Small intestine (tissue), 7 donors: Measurements from ENCODE around the gene OMA1. TPM values are rescaled to one million over a fixed set of nuclear protein-coding genes. Genes with fewer than 3 reads are reported as not detected.

Experiments used
- DNase-seq, 2 donors: peaks; one replicate each; pipeline versions ENCODE4 v3.0.0 to v3.0.0-alpha.2; 2013
- FAIRE-seq: peaks from 2 replicates; lab custom pipeline; 2012; peaks lifted over from hg19 to GRCh38; lab: Jason Lieb, UNC
- H3K27ac ChIP-seq, 3 donors: one replicate each; pipeline ENCODE4 v1.5.1; 2013; ENCODE audit warnings: low read length in 2 of 3, mild to moderate bottlenecking in 2 of 3, control low read depth in 1 of 3, inconsistent platforms in 1 of 3, low read depth in 1 of 3, moderate library complexity in 1 of 3
- H3K27me3 ChIP-seq, 3 donors: one replicate each; pipeline ENCODE4 v1.6.1; 2013; ENCODE audit warnings: low read length in 3 of 3, inconsistent platforms in 1 of 3; ENCODE audit not compliant: control insufficient read depth in 3 of 3, insufficient read depth in 3 of 3
- H3K36me3 ChIP-seq, 3 donors: one replicate each; pipeline ENCODE4 v1.6.1; 2013; ENCODE audit warnings: low read length in 3 of 3, inconsistent platforms in 1 of 3, low read depth in 1 of 3, mild to moderate bottlenecking in 1 of 3, moderate library complexity in 1 of 3; ENCODE audit not compliant: control insufficient read depth in 3 of 3, insufficient read depth in 2 of 3
- H3K4me1 ChIP-seq, 3 donors: one replicate each; pipeline ENCODE4 v1.6.1; 2013; ENCODE audit warnings: low read length in 2 of 3, inconsistent platforms in 1 of 3, low read depth in 1 of 3, mild to moderate bottlenecking in 1 of 3, moderate library complexity in 1 of 3; ENCODE audit not compliant: control insufficient read depth in 3 of 3, insufficient read depth in 2 of 3
- H3K4me3 ChIP-seq, 3 donors: one replicate each; pipeline ENCODE4 v1.5.1; 2013; ENCODE audit warnings: low read length in 3 of 3, control low read depth in 1 of 3, inconsistent platforms in 1 of 3, low read depth in 1 of 3, mild to moderate bottlenecking in 1 of 3, moderate library complexity in 1 of 3
- H3K9me3 ChIP-seq, 2 donors: one replicate each; pipeline ENCODE4 v1.6.1; 2013; ENCODE audit warnings: low read depth in 1 of 2, low read length in 1 of 2; ENCODE audit not compliant: control insufficient read depth in 2 of 2, insufficient read depth in 1 of 2
- WGBS, 3 donors: extraction: QIAGEN DNeasy Blood & Tissue Kit; methylation state at CpG; one replicate each; pipeline ENCODE4 v1.1.7; 2013; 5-methylcytosine and 5-hydroxymethylcytosine counted together
- polyA plus RNA-seq, 4 donors: library from polyadenylated mRNA; stranded (reverse) in 3 of 4; unstranded in 1 of 4; fragments of 200-250 nt in 3 of 4; fragments of 120-200 nt in 1 of 4; gene quantifications; one replicate each; pipeline versions ENCODE4 v1.2.1 to v1.2.3, GENCODE V29; 2013
- donor health status: healthy with polysubstance abuse.
- donor health status: control.
- donor health status: control.
- donor health status: Bipolar disorder and iron deficiency.
- donor health status: healthy.

The OMA1 gene
- polyA plus RNA-seq, 4 donors, result 7.3 to 39.9 (median 12.3) TPM

DNA sequence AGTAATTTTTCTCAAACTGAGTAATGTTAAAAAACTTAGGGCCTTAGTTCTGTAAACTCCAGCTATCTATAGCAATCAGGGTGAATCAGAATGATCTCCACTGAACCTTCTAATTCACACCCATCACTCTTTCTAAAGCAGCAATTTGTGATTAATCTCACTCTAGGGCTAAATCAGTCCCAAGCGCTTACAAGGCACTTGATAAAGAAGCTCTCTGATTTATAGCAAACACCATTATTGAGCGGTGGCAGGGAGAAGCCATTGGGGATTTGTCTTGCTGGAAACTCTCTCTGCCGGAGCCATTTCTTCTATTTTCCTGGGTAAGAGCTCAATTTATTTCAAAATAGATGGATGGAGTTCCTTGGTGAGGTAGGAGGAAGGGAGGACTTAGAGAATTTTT, 77.0 kb downstream of the OMA1 start:
- Histone ChIP-seq H3K9me3 (no peaks in the 10 kb centered on the region), H3K27me3 (no peaks in the 10 kb centered on the region), H3K4me3 (no peak overlapping the region), H3K36me3 (peaks cover 0 to 2% (median 0%) of the 10 kb centered on the region in 3 donors), H3K4me1 (no peaks in the 10 kb centered on the region), H3K27ac (no peak overlapping the region)
- FAIRE-seq, result no peak
- 78 to 86% (median 82%) methylated on average over 3 of the region's 3 CpGs for WGBS, 3 donors
- no peak for DNase-seq

DNA sequence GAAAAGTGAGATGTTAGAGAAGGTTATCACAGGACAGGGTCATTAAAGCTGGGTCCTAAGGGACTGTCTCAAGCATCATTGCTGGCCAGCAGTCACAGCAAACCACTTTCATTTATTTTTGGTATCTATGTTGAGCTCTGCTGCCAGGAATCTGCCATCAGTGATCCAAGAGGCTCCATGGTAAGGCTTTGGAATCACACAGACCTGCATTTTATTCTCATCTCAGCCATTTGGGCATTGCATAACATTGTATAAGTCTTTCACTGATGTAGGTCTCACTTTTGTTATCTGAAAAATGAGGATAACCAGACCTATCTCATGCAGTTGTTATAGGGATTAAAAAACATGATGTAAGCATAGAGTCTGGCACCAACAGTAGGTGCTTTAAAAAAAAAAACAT, 77.5 kb downstream of the OMA1 start:
- FAIRE-seq, result no peak

DNA sequence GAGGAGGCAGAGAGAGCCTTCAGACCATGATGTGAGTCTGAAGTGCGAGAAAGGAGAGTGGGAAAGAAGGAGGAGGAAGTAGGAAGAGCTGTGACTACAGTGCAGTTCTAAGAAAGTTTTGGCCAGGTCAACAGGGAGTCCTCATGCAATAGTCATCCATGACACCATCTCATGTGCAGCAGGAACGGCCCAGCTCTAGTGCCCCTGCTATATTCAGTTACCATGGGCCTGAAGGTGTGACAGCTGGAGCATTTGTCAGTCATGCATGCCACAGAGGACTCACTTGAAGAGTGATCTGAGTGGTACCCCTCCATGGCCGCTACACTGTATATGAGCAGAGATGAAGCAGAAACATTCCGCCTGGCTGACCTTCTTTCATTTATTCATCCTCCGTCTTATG, 77.9 kb downstream of the OMA1 start:
- Histone ChIP-seq H3K27ac (no peak overlapping the region), H3K36me3 (peaks cover 0 to 4% (median 0%) of the 10 kb centered on the region in 3 donors), H3K4me3 (no peak overlapping the region), H3K4me1 (no peaks in the 10 kb centered on the region), H3K9me3 (no peaks in the 10 kb centered on the region), H3K27me3 (no peaks in the 10 kb centered on the region)
- DNase-seq, result no peak
- no peak for FAIRE-seq
- WGBS, 3 donors, result 73 to 77% (median 76%) methylated on average over 5 of the region's 5 CpGs

More for the DNA sequence above, 77.5 kb downstream of the OMA1 start:
- Histone ChIP-seq H3K27me3 (no peaks in the 10 kb centered on the region), H3K9me3 (no peaks in the 10 kb centered on the region), H3K4me3 (no peak overlapping the region), H3K27ac (no peak overlapping the region), H3K4me1 (no peaks in the 10 kb centered on the region), H3K36me3 (peaks cover 0 to 2% (median 0%) of the 10 kb centered on the region in 3 donors)
- no peak for DNase-seq

DNA sequence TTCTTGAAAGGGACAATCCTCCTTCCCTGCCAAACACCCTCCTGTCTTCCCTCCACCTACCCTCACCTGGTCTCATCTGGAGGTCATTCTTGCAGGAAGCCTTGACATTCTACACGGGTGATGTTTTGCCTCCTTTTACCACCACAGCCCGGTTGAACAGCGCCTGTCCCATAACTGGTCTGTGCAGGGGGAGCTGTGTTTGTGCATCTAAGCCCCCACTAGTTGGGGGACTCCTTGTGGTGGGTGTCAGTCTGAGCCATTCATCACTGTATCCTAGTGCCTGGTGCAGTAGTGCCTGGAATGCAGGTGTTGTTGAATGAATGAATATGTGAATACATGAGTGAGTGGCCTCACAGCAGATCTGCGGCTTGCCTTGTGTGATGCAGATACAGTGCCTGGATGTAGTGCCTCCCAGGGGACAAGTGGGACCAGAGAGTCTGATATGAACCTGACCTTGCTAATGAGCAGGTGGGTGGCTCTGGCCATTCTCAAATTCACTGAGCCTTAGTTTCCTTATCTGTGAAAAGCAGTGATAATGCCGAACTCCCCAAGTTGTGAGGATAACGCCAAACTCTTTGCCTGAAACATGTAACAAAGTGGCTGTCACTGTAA, 79.8 kb downstream of the OMA1 start:
- Histone ChIP-seq H3K27me3 (no peaks in the 10 kb centered on the region), H3K36me3 (peaks cover 0 to 6% (median 0%) of the 10 kb centered on the region in 3 donors), H3K27ac (no peak overlapping the region), H3K4me3 (no peak overlapping the region), H3K4me1 (no peaks in the 10 kb centered on the region), H3K9me3 (no peaks in the 10 kb centered on the region)
- 80 to 92% (median 85%) methylated on average over 6 of the region's 6 CpGs for WGBS, 3 donors
- DNase-seq (no peak), FAIRE-seq (no peak)

DNA sequence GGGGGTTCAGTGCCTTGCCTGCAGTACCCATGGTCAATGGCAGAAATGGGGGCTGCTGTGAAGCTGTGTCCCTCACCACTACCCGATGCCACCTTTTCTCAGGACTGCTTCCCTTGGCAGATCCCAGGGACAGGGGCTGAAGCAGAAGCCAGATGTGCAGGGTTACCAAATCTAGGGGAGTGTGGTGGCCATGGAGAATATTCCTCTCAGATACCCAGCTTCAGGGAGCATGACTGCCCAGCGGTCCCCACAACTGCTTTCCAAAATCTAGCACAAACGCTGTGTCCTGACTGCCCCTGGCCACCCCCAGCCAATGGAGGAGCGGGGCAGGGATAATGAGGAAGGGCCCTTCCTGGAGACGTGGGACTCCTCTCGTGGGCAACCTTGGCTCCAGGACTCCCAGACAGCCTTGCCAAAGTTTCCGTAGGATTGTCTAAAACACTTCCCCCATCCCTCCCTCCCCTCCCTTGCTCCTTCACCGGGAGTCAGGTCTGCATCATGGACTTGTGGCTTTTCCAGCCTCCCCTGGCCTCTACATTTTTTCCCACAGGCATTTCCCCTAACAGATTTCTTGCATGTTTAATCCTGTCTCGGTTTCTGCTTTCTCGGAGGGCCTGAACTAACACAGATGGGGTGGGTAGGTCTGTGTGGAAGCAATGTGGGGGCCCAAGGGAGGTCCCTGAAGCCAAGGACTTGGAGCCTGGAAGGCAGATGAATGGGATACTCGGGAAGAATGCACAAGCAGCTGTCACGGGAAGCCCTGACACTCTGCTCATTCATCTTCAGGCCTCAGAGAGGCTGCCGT, 80.5 kb downstream of the OMA1 start:
- H3K27ac ChIP-seq, result no peak overlapping the region
- H3K36me3 ChIP-seq, result peaks cover 0 to 6% (median 0%) of the 10 kb centered on the region in 3 donors
- H3K27me3 ChIP-seq, result no peaks in the 10 kb centered on the region
- H3K4me3 ChIP-seq, result no peak overlapping the region
- H3K4me1 ChIP-seq, result no peaks in the 10 kb centered on the region
- no peak for FAIRE-seq
- WGBS, 3 donors, result 63 to 78% (median 71%) methylated on average over 13 of the region's 13 CpGs
- no peak for DNase-seq
- H3K9me3 ChIP-seq, result no peaks in the 10 kb centered on the region

DNA sequence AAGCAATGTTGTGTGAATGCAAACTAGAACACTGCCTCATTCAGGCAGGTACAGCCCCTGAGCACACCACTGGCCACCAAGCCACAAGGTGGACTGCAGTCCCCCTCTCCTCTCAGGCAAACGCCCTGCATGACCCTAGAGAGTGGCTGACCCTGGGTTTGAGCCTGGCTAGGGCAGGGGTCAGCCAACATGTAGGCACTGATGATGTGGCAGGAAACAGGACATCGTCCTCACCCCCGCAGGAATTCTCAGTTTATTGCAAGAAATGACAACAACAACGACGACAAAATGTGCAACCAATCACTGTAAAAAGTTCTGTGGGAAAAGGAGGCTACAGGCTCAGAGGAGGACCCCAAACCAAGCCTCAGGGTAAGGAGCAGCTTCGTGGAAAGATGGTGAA, 81.3 kb downstream of the OMA1 start:
- no peaks in the 10 kb centered on the region for H3K4me1 ChIP-seq
- H3K27ac ChIP-seq, result no peak overlapping the region
- DNase-seq (no peak), FAIRE-seq (no peak)
- no peaks in the 10 kb centered on the region for H3K9me3 ChIP-seq
- 72 to 85% (median 75%) methylated on average over 6 of the region's 6 CpGs for WGBS, 3 donors
- no peaks in the 10 kb centered on the region for H3K27me3 ChIP-seq
- H3K4me3 ChIP-seq, result no peak overlapping the region
- peaks cover 0 to 6% (median 0%) of the 10 kb centered on the region in 3 donors for H3K36me3 ChIP-seq

DNA sequence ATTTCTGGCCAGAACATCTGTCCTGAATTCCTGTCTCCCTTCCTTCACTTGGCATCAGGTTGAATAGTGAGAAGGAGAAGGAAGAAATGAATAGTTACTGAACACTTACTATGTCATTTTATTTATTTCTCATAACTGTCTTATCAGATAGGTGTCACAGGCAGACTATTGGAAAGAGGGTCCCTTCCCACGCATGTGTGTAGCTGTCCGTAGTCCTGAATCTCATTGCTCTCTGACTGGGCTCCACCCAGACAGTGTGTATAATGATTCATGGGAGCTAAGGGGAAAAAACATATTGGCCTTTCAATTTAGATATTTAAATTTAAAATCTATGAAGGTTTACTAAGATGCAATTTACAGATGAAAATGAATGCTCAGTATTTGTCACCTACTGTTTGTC, 86.1 kb downstream of the OMA1 start:
- 36 to 62% (median 45%) methylated on average over 2 of the region's 2 CpGs for WGBS, 3 donors
- H3K27me3 ChIP-seq, result no peaks in the 10 kb centered on the region
- peaks cover 0 to 7% of the 10 kb centered on the region in 2 donors for H3K9me3 ChIP-seq
- peaks cover 0 to 4% (median 0%) of the 10 kb centered on the region in 3 donors for H3K36me3 ChIP-seq
- no peak for DNase-seq
- FAIRE-seq, result no peak
- no peak overlapping the region for H3K4me3 ChIP-seq
- no peaks in the 10 kb centered on the region for H3K4me1 ChIP-seq
- no peak overlapping the region for H3K27ac ChIP-seq

DNA sequence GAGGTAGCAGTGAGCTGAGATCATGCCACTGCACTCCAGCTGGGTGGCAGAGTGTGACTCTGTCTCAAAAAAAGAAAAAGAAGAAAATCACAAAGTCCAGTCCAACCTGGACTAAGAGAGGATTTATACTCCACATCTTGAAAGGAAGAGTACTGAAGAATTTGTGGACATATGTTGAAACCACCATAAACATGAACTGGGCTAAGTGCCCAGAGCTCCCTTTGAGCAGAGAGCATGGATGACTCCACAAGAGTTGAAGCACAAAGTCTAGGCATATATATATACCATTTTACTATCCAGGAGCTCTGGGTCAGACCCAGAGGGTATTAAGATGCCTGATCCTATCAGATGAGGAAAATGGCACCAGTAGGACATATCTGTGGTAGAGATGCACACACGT, 86.6 kb downstream of the OMA1 start:
- Histone ChIP-seq H3K27me3 (no peaks in the 10 kb centered on the region), H3K36me3 (peaks cover 0 to 4% (median 0%) of the 10 kb centered on the region in 3 donors), H3K4me3 (no peak overlapping the region), H3K27ac (no peak overlapping the region), H3K4me1 (no peaks in the 10 kb centered on the region), H3K9me3 (peaks cover 0 to 7% of the 10 kb centered on the region in 2 donors)
- no peak for FAIRE-seq
- 75 to 91% (median 86%) methylated on average over 1 of the region's 1 CpG for WGBS, 3 donors
- no peak for DNase-seq
